HG03139 (cell line): ENCODE data around the gene NET1.
"Not testable (repeated sequence)": the region's sequence is repeated elsewhere in the genome, so short reads cannot be mapped to it uniquely, and the experiment has no call there.

Experiments
- ATAC-seq: cut with Tn5 transposase; IDR thresholded peaks from one replicate; pipeline ENCODE4 v1.9.1; 2021; ENCODE audit not compliant: unreplicated experiment

NET1 gene

DNA sequence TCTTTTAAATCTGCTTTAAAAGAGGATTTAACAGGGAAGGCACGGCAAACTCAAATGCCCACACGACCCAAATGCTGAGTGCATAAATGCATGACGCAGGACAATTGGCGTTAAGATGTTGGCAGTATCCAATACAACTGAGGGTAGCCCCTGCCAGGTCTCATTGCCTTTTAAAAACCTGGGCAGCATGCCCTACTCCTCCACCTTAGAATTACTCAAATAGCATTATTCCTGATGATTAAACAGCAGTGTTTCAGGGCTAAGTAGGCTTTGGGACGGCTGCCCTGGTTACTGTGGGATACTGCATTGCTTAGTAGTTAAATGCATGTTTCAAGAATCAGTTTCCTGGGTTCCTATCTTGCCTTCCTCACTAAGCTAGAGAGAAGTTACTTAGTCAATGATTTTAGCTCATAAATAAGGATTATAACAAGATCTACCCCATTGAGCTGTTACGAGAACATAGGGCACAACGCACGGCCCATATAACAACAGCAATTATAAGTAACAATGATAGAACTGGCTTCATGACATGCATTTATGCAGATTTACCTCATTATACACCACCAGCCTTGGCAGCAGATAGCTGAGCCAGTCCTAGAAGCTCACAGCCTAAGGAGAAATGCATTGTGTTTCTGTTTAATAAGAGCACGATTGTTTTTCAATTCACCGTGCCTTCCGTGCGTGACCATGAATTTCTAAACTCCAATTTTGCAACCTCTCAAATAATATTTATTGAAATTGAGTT lies 15.6 kb upstream of the NET1 start:
- ATAC-seq: no peak

DNA sequence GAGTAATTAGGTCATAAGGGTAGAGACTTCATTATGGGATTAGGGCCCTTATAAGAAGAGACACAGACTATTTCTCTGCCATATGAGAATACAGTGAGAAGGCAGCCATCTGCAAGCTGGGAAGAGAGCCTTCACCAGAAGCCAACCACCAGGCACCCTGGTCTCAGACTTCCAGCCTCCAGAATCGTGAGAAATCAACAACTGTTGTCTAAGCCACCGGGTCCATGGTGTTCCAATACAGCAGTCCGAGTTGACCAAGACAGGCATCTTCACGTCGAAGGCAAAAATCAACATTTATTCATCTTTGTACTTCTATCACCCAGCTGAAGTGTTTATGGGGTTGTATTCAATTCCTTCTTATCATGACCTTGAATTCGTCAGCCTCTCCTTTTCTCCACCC lies 13.0 kb upstream of the NET1 start:
- ATAC-seq: no peak

DNA sequence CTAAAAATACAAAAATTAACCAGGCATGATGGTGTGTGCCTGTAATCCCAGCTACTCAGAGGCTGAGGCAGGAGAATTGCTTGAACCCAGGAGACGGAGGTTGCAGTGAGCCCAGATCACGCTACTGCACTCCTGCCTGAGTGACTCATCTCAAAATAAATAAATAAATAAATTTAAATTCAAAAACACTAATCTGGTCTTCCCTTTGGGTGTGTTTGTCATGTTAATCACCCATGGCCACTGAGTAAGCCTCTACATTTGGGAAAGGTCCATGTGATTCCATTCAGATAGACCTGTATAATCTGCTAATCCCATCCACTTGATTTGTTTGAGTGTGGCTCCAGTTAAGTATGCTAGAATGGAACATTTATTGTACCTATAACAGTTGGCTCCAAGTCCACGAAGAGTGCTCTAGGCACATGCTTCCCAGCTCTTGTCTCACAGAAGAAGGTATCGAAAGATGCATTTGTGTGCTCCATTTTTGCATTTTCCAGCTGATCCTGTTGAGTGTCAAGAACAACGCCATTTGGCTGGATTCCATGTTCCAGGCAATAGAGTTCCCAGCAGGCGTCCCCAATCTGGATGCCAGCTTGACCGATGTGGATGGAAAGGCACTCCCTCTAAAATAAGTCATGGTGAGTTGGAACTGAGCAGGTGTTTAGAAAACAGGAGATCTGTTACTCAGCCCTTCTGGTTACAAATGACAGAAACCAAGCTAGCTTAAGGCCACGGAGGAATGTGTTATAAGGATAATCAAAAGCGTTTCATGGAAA lies 11.7 kb upstream of the NET1 start:
- no peak for ATAC-seq

DNA sequence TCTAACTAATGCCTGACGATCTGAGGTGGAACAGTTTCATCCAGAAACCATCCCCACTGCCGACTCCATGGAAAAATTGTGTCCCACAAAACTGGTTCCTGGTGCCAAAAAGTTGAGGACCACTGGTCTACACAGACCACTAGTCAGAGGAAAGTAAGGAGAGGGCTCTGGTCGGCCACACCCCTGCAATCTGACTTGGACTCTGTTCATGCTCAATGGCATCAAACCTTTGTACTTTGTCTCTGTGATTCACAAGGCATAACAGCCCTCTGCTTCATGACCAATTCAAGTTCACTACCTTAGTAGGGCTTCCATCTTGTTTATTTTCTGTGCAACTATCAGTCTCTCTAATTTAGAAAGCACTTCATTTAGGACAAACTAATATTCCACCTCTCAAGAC lies 9.6 kb upstream of the NET1 start:
- ATAC-seq: no peak

DNA sequence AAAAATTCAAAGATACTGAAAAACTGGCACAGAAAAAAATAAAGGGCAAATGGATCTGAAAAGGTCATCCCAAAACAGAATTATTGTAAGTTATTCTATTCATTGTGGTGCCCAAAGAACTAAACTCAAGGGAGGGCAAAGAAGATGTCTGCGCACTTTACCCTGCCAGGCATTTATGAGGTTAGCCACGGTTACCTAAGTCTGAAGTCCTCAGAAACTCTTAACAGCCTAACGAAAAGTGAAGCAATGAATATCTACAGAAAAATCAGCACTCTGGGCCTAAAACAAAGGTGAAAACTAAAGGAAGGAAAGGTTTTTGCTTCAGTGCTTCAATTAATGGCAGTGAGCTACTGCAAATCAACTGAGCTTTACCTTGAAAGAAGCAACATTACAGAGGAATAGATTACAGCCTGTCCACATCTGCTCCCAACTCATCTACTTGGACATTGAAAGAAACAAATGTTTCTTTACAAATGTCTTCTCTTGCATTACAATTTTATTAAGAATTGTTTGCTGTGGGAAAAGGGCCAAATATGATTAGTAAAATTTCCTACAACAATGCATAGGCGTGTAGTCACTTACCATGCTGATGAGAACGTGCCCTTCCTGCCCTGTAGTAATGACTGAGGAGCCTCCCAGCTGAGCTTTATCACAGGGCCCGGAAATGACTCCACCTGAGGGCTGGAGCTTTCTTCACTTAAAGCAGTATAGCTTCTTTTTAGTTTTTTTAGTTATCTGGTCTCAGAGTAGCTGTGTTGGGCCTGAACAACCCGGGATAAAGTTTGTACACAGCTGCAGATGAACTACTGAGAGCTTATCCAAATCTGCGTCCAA lies 7.9 kb upstream of the NET1 start, which contains the start of gene TUBAL3:
Gene TUBAL3 (minus strand): TSS at position 621 of the 834 bp plus-strand sequence. CDS start 36 bp downstream, at position 585.
- ATAC-seq: no peak

DNA sequence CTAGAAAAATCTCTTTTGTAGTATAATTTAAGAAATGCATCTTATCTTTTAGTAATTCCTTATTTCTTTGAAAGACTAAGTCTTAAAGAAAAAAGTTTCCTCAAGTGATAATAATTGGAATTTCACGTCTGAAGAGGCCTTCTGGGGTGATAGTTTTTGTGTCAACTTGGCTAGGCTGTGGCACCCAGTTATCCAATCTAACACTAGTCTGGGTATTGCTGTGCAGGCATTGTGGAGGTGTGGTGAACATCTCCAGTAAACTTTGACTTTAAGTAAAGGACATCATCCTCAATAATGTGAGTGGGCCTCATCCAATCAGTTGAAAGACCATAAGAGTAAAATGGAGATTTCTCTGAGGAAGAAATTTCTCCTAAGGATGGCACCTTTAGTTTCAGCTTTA lies 5.4 kb upstream of the NET1 start:
- ATAC-seq: no peak

DNA sequence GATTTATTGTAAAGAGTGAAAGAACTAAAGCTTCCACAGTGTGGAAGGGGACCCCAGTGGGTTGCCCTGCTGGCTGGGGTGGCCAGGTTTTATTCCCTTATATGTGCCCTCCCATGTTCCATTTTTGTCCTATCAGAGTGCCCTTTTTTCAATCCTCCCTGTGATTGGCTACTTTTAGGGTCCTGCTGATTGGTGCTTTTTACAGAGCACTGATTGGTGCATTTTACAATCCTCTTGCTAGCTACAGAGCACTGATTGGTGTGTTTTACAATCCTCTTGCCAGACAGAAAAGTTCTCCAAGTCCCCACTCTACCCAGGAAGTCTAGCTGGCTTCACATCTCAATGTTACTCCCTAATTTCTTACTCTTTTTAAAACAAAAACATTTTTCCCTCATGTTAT lies 1.6 kb upstream of the NET1 start:
- not testable (repeated sequence) for ATAC-seq

DNA sequence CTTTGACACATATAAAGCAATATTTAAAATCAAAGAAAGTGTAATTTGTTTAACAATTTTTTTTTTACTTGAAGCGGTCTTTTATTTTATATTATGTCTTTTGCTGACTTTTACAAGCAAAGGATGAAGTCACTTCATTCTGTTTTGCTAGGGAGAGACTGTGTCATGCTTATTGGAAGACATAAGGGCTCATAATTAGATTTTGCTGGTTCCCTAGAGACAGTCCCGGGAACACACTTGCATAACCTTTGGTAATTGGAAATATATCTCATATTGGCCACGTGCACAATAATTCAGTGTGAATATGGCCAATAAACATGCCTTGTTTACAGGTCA lies 448 bp upstream of the NET1 start:
- ATAC-seq: peak; percentile 7

DNA sequence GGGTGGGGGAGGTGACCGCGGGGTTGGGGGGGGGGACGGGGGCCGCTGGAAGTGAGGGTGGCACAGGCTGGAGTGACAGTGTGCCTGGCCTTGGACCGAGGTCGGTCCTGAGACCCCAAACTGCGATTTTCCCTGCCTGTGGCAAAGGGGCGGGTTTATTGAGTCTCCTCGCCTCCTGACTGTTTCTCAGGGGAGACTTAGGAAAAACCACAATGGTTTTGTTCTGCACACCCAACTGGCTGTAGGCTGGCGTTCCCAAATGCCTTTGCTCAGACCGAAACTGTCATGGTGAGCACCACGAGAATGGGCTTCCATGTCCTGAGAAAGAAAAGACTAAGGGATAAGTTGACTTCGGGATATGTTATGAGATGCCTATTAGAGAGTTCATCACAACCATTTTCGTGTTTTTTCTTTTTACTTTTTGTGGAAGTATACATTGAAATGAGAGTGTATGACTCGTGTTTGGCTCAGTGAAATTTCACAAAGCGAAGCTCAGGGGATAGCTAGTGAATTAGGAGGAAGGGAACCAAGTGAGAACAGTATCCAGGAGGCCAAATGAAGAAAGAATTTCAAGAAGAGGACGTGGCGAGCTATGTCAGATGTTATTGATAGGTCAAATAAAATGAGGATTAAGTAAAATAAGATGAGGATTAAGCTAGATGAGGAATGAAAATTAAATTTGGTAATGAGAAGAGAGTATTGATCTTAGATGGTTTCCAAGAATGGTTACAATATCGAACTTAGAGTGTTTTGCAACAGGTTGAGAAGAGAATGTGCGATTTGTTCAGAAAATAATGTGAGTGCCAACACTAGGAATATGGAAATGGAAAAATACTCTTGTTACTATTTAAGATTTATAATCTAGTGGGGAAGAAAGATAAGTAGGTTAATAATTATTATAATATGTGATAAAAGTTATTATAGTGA lies 918 bp downstream of the NET1 start:
- no peak for ATAC-seq

DNA sequence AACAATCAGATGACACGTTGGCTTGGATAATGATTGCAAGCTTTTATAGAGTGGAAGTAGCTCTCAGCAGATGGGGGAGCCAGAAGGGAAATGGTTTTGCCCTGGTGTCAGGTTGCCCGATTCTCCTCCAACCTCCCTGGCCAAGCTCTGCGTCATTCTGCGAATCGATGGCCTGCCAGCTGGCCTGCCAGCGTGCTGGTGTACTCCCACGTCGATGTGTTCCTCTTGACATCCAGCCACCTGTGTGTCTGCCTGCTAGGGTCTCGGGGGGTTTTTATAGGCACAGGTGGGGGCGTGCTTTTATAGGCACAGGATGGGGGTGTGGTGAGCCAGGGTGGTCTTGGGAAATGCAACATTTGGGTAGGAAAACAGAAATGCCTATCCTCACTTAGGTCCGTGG lies 4.6 kb downstream of the NET1 start:
- ATAC-seq: no peak

DNA sequence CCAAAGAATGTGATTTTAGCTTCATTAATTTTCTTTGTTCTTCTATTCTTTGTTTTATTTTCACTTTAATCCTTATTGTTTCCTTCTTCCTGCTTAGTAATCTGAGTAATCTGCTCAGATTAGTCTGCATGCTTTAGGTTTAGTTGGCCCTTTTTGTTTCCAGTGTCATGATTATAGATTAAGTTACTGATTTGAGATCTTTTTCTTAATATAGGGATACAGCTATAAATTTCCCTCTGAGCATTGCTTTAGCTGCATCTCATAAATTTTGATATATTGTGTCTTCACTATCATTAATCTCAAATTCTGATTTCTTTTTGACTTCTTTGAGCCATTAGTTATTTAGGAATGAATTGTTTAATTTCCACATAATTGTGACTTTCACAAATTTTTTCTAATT lies 6.2 kb downstream of the NET1 start:
- ATAC-seq: no peak

DNA sequence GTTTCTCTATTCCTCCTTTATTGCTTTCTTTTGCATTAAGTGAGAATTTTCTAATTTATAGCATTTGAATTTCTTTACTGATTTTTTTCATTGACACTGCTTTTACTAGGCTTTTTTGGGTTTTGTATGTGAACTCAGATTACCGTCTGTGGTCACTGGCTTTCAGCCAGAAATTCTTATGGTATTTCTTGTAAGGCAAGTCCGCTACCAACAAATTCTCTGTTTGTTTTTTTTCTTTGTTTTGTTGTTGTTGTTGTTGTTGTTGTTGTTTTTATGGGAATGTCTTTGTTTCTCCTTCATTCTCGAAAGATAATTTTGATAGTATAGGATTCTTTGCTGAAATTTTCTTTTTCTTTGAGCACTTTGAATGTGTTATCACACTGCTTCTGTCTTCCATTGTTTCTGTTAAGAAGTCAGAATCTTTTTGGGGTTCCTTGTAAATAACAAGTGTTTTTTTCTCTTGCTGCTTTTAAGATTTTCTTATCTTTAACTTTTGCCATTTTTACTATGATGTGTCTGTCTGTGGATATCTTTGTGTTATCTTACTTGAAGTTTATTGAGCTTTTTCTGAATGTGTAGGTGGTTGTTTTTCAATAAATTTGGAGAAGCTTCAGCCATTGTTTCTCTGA lies 7.2 kb downstream of the NET1 start:
- ATAC-seq: no peak

DNA sequence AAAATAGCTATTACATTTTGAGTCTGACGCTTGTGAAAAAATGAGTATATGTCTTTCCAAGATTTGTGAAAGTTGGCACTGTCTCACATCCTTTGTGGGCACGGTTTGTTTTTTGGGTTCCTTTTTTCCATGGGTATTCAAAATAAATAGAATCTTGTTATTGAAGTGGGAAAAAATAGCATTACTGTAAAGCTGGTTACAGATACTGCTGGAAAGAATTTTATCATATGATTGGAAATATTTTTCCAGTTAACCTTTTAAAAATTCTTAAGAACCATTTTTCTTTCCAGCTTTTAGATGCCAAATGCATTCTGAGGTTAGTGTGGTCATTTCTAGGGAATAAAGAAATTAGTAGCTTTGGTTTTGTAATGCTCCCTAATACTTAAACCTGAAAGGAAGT lies 11.4 kb downstream of the NET1 start:
- ATAC-seq: no peak

DNA sequence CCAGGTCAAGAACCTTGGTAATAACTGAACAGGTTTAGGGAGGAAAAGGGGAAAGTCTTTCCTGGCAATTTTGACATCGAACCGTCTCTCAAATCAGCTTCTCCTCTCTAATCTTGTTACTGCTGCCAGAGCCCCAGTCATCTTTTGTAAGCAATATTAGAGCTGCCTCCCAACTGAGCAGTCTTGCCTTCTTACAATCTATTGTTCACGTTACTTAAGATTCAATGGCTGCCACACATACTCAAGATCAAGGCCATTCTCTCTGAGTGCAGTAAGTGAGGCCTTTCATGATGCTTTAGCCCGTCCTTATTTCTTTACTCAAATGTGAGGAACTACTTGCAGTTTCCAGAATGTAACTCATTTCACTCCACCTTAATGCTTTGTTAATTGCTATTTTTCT lies 12.4 kb downstream of the NET1 start:
- no peak for ATAC-seq

DNA sequence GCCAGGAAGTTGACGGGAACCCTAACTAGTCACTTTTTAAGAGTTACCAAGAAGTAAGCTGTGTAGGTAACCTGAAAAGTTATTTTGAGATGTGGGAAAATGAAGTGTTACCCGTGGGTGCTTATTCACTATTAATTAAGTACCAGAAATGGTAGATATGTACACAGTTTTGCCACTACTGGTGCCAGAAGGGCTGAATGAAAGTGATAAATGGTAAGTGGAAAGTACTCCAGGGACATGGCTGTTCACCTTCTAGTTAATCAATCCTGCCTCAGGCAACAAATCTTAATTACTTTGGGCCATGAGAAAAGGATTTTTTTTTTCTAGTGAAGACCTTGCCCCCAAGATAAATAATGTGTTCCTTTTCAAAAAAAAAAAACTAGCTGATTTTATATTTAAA lies 15.8 kb downstream of the NET1 start:
- no peak for ATAC-seq

DNA sequence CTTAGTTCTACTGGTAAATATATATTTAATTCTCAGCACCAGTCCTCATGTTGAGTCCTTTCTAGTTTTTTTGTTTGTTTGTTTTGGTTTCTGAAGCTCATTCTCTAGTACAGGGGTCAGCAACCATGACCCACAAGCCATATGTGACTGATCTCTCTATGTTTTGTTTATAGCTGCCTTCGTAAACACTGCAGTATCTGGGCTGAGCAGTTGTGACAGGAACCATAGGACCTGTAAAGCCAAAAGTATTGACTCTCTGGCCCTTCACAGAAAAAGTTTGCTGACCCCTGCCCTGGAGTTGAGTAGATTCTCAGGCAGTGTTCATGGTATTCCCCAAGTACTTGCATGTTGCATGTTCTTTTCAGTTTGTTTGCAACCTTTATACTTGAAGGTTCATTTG lies 20.8 kb downstream of the NET1 start:
- no peak for ATAC-seq

DNA sequence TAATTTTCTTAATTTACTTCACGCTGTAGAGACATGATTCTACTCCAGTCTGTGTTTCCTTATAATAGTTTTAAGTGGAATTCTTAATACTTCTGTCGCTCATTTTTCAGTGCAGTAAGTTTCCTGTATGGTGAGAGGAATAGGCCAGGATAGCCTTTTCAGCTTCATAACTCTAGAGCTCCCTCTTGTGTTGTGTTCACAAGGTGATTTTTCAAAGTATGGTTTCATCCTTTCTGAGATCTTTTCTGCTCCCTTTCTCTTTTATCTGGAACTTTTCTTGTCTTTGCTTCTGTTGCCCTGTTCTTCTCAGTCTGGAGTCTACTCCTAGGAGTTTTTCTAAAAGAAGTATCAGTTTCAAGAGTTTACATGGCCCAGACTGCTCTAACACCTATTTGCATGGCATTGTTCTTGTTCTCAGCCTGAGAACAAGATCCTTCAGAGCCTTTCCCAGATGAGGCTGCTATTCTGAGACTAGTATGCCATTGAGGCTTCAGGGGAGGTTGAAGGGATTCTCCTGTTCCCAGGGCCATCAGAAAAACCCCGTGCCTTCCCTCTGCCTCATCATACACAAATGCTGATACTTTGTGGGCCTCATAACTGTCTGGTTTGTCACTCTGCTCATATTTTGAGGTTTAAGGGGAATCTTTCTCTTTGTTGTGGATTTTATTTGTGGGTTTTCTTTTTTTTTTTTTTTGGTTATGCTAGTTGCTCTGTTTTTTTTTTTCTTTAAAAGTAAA lies 21.8 kb downstream of the NET1 start:
- ATAC-seq: no peak

DNA sequence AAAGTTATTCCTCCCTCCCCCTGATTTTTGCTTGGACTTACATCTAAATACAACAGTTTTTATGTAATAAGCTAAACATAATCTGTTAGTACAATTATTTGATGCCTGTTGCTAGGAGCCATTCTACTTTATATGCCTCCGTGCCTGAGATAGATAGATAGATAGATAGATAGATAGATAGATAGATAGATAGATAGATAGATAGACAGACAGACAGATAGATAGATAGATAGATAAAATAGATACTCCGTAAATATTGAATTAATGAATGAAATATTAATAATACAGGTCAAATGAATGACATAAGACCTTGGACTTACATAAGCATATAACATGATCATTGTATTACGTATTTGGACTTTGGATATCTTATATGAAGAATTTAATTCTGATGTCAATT lies 23.0 kb downstream of the NET1 start:
- ATAC-seq: no peak

DNA sequence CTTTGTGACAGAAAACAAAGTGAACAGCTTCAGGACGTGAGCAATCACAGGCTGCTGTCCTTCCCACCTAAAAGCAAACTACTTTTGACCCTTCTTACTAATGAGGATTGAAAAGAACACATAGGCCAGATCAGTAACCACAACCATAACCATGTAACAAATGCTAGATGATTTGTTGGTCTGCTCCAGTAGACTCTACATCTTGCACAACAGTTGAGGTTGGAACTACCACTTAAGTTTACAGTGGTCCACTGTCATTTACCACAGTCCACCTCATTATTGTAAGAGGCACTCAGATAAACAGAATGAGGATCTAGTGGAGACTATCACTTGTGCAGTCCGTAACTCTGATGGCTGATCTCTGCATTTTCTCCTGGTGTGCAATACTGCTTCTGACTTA lies 27.8 kb downstream of the NET1 start:
- ATAC-seq: no peak

DNA sequence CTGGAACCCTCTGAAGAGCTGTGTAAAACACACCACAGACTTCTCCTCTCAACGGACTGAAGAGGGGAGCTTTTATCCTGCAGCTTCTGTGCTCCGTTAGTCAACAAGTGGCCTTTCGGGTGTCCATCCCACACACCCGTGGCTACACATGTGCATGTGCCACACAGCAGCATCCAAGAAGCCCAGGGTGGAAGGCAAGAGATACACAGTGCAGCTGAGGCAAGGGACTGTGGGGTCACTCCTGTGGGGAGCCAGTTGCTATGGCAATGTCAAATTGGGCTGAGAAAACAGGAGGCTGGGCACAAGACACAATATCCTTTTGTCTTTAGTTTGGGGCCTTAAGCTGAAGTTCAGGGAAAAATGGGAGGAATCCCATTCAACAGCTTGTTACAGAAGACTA lies 28.7 kb downstream of the NET1 start:
- no peak for ATAC-seq
